HG03039 (cell line): ENCODE data around the gene MAS1.
A peak's percentile ranks its signal among the peaks of the same experiment; 100 is the strongest.
"Not testable (repeated sequence)": the region's sequence is repeated elsewhere in the genome, so short reads cannot be mapped to it uniquely, and the experiment has no call there.

Experiments used
- ATAC-seq: cut with Tn5 transposase; IDR thresholded peaks from one replicate; pipeline ENCODE4 v1.9.1; 2021; ENCODE audit warnings: mild to moderate bottlenecking, moderate library complexity; ENCODE audit not compliant: unreplicated experiment

The MAS1 gene

GRCh38 chr6:159915397-159915796, 24.6 kb downstream of the MAS1 start:
- ATAC-seq, result no peak

GRCh38 chr6:159916237-159916636, 25.4 kb downstream of the MAS1 start:
- ATAC-seq, result no peak

- no peak for ATAC-seq
These were observed 26.0 kb downstream of the MAS1 start for GRCh38 chr6:159916752-159917151.

GRCh38 chr6:159919011-159919511, 28.3 kb downstream of the MAS1 start:
- no peak for ATAC-seq

- no peak for ATAC-seq
These were observed 29.0 kb downstream of the MAS1 start for GRCh38 chr6:159919800-159920199.

- ATAC-seq, result not testable (repeated sequence)
These were observed 33.4 kb downstream of the MAS1 start for GRCh38 chr6:159924150-159924549.

GRCh38 chr6:159926542-159927203, 35.9 kb downstream of the MAS1 start:
- ATAC-seq, result no peak

GRCh38 chr6:159929819-159930218, 39.0 kb downstream of the MAS1 start:
- ATAC-seq, result no peak

- peak; percentile 93 for ATAC-seq
These were observed 40.3 kb downstream of the MAS1 start for GRCh38 chr6:159931112-159931511.

- ATAC-seq, result no peak
These were observed 41.1 kb downstream of the MAS1 start for GRCh38 chr6:159931846-159932245.

GRCh38 chr6:159933077-159933476, 42.3 kb downstream of the MAS1 start:
- no peak for ATAC-seq

GRCh38 chr6:159934181-159934580, 43.4 kb downstream of the MAS1 start:
- no peak for ATAC-seq

GRCh38 chr6:159935065-159935464, 44.3 kb downstream of the MAS1 start:
- ATAC-seq, result no peak

GRCh38 chr6:159935633-159936032, 44.8 kb downstream of the MAS1 start:
- no peak for ATAC-seq

- ATAC-seq, result no peak
These were observed 48.8 kb downstream of the MAS1 start for GRCh38 chr6:159939591-159940016.
